DMS53 treated with DMSO at 0.1 percent for 48 hours (cell line): ENCODE data around the gene ARHGEF17.
"Not testable (repeated sequence)": the region's sequence is repeated elsewhere in the genome, so short reads cannot be mapped to it uniquely, and the experiment has no call there.

Experiments used
- DNase-seq: peaks from one replicate; lab custom pipeline; 2025; ENCODE audit not compliant: unreplicated experiment; lab: John Stamatoyannopoulos, UW

The ARHGEF17 gene

DNA sequence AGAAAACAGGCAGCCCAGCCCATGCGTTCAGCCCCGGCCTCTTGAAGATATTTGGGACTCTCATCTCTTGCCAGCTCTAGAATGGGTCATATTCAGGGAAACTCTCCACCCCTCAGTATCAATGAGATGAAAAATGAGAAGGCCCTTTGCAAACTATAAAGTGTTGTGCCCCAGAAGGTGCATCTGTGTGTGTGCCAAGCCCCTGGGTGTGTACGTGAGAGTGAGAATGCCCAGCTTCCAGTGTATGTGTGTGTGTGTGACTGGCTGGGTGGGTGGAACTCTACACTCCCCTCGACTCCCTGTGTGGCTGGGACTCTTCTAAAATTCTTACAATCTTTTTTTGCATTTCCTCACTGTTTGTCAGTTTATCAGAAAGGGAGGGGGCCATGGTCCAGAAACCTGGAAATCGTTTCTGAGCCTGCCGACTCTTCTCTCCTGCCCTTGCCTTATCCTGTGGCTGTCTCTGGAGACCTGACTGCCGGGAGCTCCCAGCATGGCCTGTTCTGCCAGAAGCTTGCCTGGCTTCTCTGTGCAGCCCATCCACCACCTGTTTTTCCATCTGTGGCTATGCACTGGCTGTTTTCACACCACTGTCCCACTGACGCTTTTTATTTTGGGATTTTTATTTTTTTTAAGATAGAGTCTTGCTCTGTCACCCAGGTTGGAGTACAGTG, 34.7 kb upstream of the ARHGEF17 start:
- DNase-seq = no peak

GRCh38 chr11:73274191-73274590, 33.9 kb upstream of the ARHGEF17 start:
- not testable (repeated sequence) for DNase-seq

DNA sequence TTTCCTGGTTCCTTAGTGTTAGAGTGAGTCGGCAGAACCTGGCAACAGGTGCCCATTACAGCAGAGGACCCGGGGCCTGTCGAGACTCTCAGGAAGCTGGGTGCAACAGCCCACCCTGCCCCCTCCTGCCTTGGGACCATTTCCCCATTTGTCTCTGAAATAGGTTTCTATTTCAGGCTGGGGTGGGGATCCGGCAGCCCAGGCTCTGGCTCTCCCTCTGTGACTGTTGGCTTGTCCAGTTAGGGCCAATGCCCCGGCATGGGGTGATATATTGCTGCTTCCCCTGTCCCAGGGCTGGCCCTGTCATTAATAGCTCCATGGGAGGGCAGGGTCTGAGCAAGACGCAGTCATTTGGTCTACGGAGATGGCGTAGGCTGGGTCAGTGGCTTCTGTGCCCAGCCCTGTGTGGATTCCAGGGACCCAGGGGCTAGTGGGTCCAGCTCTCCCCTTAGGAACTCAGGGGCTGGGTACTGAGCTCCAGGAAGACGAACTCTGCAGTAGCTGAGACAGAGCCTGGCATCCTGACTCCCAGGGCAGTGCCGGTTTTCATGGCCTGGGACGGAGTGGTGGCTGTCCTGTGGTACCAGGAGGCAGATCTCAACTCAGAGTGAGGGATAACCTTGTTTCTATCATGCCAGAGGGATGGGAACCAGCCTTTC, 33.2 kb upstream of the ARHGEF17 start:
- no peak for DNase-seq

GRCh38 chr11:73275381-73275750, 32.7 kb upstream of the ARHGEF17 start:
- DNase-seq = no peak

GRCh38 chr11:73277467-73277866, 30.6 kb upstream of the ARHGEF17 start:
- no peak for DNase-seq

GRCh38 chr11:73280626-73281025, 27.4 kb upstream of the ARHGEF17 start:
- no peak for DNase-seq

- no peak for DNase-seq
Observed at GRCh38 chr11:73281201-73281741, 26.8 kb upstream of the ARHGEF17 start.

DNA sequence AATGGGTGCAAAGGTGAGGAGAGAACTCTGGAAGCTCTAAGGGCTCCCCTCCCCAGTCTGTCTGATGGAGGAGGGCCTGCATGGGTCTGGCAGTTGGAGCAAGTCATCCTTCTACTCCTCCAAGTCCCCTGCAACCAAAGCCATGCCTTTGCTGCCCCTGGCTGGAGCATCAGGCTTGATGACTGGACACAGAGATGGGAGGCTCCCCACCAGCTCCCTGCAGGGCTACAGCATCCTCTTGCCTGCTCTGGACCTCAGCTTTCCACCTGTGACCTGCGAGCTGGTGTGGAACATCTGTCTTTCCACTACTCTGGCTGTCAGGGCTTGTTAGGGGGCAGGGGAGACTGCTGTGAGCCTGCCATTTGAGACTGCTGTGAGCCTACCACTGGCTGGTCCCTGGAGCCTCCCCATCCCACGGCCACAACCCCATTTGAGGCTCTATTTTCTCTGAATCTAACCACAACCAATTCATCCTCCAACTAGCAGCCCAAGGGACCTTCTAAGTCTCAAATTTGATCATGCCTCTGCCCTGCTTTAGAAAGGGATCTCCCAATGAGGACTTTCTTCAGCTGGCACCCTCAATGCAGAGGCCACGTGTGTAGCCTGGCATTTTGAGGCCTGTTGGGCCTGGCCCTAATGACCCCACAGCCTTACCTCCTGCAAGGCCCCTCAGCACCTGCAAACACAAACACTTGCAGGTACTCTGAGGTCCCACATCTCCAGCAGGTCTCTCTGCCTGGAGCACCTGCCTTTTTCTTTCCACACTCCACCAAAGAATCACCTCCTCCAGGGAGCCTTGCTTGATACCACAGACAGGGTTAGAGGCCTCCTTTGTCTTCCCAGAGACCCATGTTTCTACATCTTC, 26.0 kb upstream of the ARHGEF17 start:
- DNase-seq = no peak

- DNase-seq = no peak
Observed at GRCh38 chr11:73283276-73284000, 24.6 kb upstream of the ARHGEF17 start.

DNA sequence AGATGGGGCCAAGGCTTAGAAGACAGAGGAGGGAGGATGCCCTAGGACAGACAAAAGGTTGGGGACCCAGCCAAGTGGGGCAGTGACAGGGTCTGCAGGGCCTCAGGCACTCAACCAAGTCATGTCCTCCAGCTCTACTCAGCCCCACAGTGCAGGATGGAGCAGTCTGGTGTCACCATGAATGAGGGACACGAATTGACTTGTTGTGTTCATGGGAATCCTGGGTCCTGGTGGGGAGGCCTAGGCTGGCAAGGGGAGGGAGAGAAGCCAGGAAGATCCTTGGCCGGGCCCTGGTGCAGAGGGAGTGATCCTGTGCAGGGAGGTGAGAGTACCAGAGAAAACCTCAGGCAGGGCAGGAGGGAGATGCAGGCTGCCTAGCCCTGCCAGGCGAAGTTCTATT, 24.0 kb upstream of the ARHGEF17 start:
- DNase-seq = no peak

DNA sequence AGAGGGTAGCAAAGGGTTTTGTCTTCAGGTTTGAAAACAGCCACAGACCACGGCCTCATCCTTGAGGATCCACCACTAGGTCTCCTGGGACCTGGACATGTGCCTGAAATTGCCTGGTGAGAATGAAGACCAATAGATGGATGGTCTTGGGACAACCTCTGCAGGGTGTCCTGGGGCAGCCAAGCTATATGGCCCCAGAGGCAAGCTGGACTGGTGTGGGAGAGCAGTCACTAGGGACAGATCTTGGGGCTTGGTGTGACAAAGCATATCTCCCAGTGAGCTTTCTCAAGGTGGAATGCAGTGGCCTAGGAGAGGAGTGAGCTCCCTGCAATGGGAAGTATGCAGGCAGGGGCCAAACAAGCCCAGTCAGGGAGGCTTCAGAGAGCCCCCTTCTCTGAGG, 22.4 kb upstream of the ARHGEF17 start:
- DNase-seq = no peak

DNA sequence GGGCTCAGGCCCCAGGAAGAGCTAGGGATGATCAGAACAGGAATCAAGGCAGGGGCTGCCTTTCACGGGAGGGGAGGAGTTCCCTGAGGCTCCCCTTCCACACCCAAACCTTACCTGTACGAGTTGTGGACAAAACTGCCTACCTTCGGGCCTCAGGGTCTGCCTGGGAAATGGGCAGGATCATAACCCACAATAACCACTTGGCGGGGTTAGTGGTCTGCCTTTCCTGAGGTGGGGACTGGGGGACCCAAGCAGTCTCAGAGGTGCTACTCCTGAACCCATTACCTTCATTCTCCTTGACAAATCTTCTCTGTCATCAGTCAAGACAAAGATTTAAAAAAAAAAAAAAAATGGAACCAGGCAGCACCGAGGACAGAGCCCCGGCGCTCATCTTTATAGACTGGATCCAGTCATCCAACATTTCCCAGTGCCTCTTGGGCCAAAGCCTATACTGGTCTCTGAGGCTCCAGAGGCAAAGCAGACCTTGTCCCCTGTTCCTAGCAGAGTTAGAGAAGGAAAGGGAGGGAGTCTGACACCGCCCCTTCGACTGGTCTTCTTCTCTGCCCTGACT, 21.8 kb upstream of the ARHGEF17 start:
- no peak for DNase-seq

DNA sequence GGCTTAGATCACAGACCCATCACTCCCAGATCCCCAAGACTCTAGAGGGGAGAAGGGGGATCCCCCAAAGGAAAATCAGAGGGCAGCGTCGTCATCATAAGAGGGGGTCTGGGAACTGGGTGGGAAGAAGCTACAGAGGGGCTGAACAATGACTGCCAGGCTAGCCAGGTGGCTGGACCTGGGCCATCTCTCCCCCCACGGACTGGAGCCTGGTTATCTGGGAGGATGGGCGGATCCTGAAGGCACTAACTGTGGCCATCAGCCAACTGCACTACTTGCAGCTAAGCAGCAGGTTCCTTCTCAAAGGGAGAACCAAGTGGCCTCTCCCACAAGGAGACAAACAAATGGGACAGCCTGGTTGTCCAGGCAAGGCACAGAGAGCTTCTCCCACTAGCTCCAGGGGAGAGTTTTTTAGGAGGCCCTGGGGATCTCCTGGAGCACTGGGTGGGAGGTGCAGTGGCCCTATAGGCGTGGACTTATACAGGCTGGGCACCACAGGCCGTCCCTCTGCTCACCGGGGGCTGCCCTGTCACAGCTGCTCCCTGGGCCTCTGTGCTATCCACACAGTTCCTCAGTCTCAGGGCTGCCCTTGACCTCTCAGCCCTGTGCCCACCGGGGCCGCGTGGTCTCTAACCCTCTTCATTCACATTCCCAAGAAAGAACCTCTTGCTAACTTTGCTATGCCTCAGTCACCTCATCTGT, 20.5 kb upstream of the ARHGEF17 start:
- no peak for DNase-seq

DNA sequence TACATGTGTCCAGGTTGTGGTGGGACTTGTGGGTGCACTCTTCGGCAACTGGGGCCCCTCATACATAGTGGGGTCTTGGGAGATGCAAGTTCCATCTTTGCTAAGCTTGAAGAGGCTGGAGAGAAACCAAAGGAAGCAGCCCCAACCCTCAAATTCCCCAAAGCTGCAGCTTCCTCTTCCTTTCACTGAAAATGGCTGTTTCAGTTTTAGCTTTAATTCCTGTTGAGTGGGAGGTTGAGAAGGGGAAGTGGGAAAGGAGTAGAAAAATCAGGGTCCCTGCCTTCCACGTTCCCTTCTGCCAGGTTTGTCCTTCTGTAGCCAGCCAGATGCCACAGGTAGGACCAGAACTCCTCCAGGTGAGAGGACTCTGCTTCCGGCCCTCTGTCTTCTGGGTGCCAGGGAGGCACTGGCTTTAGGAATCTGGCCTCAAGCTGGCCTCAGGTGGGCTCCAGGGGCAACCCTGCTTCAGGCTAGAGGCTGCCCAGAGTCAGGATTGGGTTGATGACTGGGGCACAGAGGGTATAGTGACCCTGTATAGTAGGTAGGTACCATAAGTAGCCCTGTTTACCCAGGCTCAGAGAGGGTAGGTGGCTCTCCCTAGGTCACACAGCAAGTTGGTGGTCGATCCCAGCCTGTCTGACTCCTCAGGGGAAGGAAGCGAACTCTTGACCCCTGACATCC, 19.7 kb upstream of the ARHGEF17 start:
- DNase-seq = no peak

- peak; percentile 60 for DNase-seq
Observed at GRCh38 chr11:73288873-73289707, 19.0 kb upstream of the ARHGEF17 start.

GRCh38 chr11:73290536-73290935, 17.5 kb upstream of the ARHGEF17 start:
- no peak for DNase-seq

- no peak for DNase-seq
Observed at GRCh38 chr11:73291196-73291595, 16.9 kb upstream of the ARHGEF17 start.

GRCh38 chr11:73291781-73292524, 16.1 kb upstream of the ARHGEF17 start:
- no peak for DNase-seq
